HEK293 (cell line): Measurements from ENCODE around the gene SLF2.

Experiments used
- CTCF ChIA-PET: fragments of 350-600 bp; formaldehyde crosslinking; extraction: SDS; loops from one replicate; lab custom pipeline; 2021; ENCODE audit warnings: antibody characterized with exemption; lab: Yijun Ruan, JAX
- POLR2A ChIA-PET: fragments of 300-600 bp; formaldehyde crosslinking; extraction: SDS; loops from one replicate; lab custom pipeline; 2020; ENCODE audit warnings: antibody characterized with exemption, inconsistent platforms; lab: Yijun Ruan, JAX
- H3K27ac ChIP-seq: fragments of 200-500 bp; sonication (Bioruptor generic); 2 replicates; pipeline ENCODE4 v1.5.1; 2014; ENCODE audit warnings: low read depth, low read length, control low read depth, inconsistent platforms; ENCODE audit errors: extremely low read depth
- H3K36me3 ChIP-seq, 2 experiments: fragments of 200-500 bp in 1 of 2; sonication (Bioruptor generic) in 1 of 2; 1 replicate in 1 of 2; 2 replicates in 1 of 2; pipeline ENCODE4 v1.5.1; 2014 to 2017; ENCODE audit warnings: inconsistent platforms in 2 of 2, low read length in 2 of 2; ENCODE audit not compliant: control insufficient read depth in 2 of 2, insufficient read depth in 1 of 2
- H3K4me1 ChIP-seq: fragments of 200-500 bp; sonication (Bioruptor generic); 2 replicates; pipeline ENCODE4 v1.5.1; 2014; ENCODE audit warnings: mild to moderate bottlenecking, low read length, inconsistent platforms; ENCODE audit not compliant: control insufficient read depth, insufficient read depth
- H3K4me3 ChIP-seq: 2 replicates; pipeline ENCODE4 v1.5.1; 2011; ENCODE audit warnings: low read depth, mild to moderate bottlenecking, control low read depth, low read length, moderate library complexity
- H3K9me3 ChIP-seq: fragments of 200-500 bp; sonication (Bioruptor generic); 2 replicates; pipeline ENCODE4 v1.5.1; 2014; ENCODE audit warnings: low read depth, low read length, inconsistent platforms; ENCODE audit not compliant: control insufficient read depth, insufficient read depth
- GLI2 ChIP-seq: fragments of 450-650 bp; formaldehyde crosslinking; IDR thresholded peaks from 2 replicates; pipeline ENCODE4; 2017; ENCODE audit warnings: missing biosample characterization, missing genetic modification characterization, low read depth, borderline replicate concordance
- IKZF3 ChIP-seq: fragments of 450-650 bp; IDR thresholded peaks from 2 replicates; pipeline ENCODE4 v1.5.0; 2018; ENCODE audit warnings: missing biosample characterization, mild to moderate bottlenecking, missing genetic modification characterization, moderate library complexity
- PRDM10 ChIP-seq: fragments of 450-650 bp; formaldehyde crosslinking; IDR thresholded peaks from 2 replicates; pipeline ENCODE4 v1.5.1; 2016; ENCODE audit warnings: missing biosample characterization, missing genetic modification characterization
- SP7 ChIP-seq: fragments of 450-650 bp; formaldehyde crosslinking; IDR thresholded peaks from 2 replicates; pipeline ENCODE4 v1.5.1; 2016; ENCODE audit warnings: missing biosample characterization, missing genetic modification characterization
- ZFP41 ChIP-seq: fragments of 450-650 bp; formaldehyde crosslinking; IDR thresholded peaks from 2 replicates; pipeline ENCODE4 v1.5.1; 2016; ENCODE audit warnings: missing biosample characterization, missing genetic modification characterization, borderline replicate concordance
- ZNF140 ChIP-seq: fragments of 450-650 bp; formaldehyde crosslinking; IDR thresholded peaks from 2 replicates; pipeline ENCODE4 v1.5.1; 2016; ENCODE audit warnings: missing biosample characterization, missing genetic modification characterization
- ZNF157 ChIP-seq: fragments of 450-650 bp; formaldehyde crosslinking; IDR thresholded peaks from 2 replicates; pipeline ENCODE4 v1.5.1; 2016; ENCODE audit warnings: missing biosample characterization, missing genetic modification characterization
- ZNF19 ChIP-seq: fragments of 450-650 bp; formaldehyde crosslinking; IDR thresholded peaks from 2 replicates; pipeline ENCODE4; 2016; ENCODE audit warnings: missing biosample characterization, missing genetic modification characterization, low read depth
- ZNF223 ChIP-seq: fragments of 450-650 bp; formaldehyde crosslinking; IDR thresholded peaks from 2 replicates; pipeline ENCODE4 v1.5.1; 2016; ENCODE audit warnings: missing biosample characterization, missing genetic modification characterization
- ZNF560 ChIP-seq: fragments of 450-650 bp; formaldehyde crosslinking; IDR thresholded peaks from 2 replicates; pipeline ENCODE4 v1.5.1; 2017; ENCODE audit warnings: missing biosample characterization, missing genetic modification characterization, borderline replicate concordance
- ZNF654 ChIP-seq: fragments of 450-650 bp; formaldehyde crosslinking; IDR thresholded peaks from 2 replicates; pipeline ENCODE4 v1.5.1; 2016; ENCODE audit warnings: low read depth, missing biosample characterization, missing genetic modification characterization
- ZNF660 ChIP-seq: fragments of 450-650 bp; IDR thresholded peaks from 2 replicates; pipeline ENCODE4 v1.5.1; 2018; ENCODE audit warnings: missing biosample characterization, mild to moderate bottlenecking, missing genetic modification characterization
- TF ChIP-seq, protein P1 (sequence below): fragments of 450-650 bp; formaldehyde crosslinking; IDR thresholded peaks from 2 replicates; pipeline ENCODE4 v1.5.1; 2016; ENCODE audit warnings: missing biosample characterization, missing genetic modification characterization
- TF ChIP-seq, protein P2 (sequence below): fragments of 450-650 bp; formaldehyde crosslinking; IDR thresholded peaks from 2 replicates; pipeline ENCODE4 v1.5.1; 2017; ENCODE audit warnings: missing biosample characterization, mild to moderate bottlenecking, missing genetic modification characterization, moderate library complexity
- TF ChIP-seq, protein P3 (sequence below): fragments of 450-650 bp; formaldehyde crosslinking; optimal IDR thresholded peaks from 2 replicates; pipeline ENCODE3; 2016; ENCODE audit warnings: missing biosample characterization, mild to moderate bottlenecking, missing genetic modification characterization
- TF ChIP-seq, protein P4 (sequence below): fragments of 450-650 bp; formaldehyde crosslinking; IDR thresholded peaks from 2 replicates; pipeline ENCODE4 v1.5.1; 2016; ENCODE audit warnings: missing biosample characterization, missing genetic modification characterization

Gene SLF2

GRCh38 chr10:100993986-100994708 lies 81.4 kb downstream of the SLF2 start:
- peaks cover 6% of the 10 kb centered on the region for H3K4me1 ChIP-seq
- H3K9me3 ChIP-seq, result no peaks in the 10 kb centered on the region
- POLR2A ChIA-PET, result interaction anchor here (1.6 kb wide), 1 partner anchor 20 kb away, joined by 5 read pairs; no protein-coding TSS in a partner anchor
- TF ChIP-seq ZNF654, result peak; percentile 77
- TF ChIP-seq IKZF3 (tag by site-specific recombination), result peak; percentile 93
- peak; percentile 34; the same call in 1 of the 2 replicates for TF ChIP-seq PRDM10 (tag by site-specific recombination)
- TF ChIP-seq GLI2 (tag by site-specific recombination), result no peak
- TF ChIP-seq ZFP41, result no peak
- TF ChIP-seq ZNF157 (tag by site-specific recombination), result no peak
- 0 out of 2 replicates have a peak, but pooled peaks have one; percentile 17 for TF ChIP-seq ZNF660 (tag by site-specific recombination)
- TF ChIP-seq, protein P1, sequence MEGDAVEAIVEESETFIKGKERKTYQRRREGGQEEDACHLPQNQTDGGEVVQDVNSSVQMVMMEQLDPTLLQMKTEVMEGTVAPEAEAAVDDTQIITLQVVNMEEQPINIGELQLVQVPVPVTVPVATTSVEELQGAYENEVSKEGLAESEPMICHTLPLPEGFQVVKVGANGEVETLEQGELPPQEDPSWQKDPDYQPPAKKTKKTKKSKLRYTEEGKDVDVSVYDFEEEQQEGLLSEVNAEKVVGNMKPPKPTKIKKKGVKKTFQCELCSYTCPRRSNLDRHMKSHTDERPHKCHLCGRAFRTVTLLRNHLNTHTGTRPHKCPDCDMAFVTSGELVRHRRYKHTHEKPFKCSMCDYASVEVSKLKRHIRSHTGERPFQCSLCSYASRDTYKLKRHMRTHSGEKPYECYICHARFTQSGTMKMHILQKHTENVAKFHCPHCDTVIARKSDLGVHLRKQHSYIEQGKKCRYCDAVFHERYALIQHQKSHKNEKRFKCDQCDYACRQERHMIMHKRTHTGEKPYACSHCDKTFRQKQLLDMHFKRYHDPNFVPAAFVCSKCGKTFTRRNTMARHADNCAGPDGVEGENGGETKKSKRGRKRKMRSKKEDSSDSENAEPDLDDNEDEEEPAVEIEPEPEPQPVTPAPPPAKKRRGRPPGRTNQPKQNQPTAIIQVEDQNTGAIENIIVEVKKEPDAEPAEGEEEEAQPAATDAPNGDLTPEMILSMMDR (tag by site-specific recombination), result peak; percentile 43; the same call in 1 of the 2 replicates
- no peak for TF ChIP-seq ZNF19
- TF ChIP-seq, all 188 proteins: peak for 5
- CTCF ChIA-PET, result interaction anchor here (0.5 to 16.6 kb wide), 15 partner anchors 9 to 941 kb away, joined by 3 to 274 read pairs (median 3); no protein-coding TSS in a partner anchor
- H3K4me3 ChIP-seq, result no peak overlapping the region
- H3K36me3 ChIP-seq, result peaks cover 20 to 48% of the 10 kb centered on the region in 2 experiments
- no peak overlapping the region for H3K27ac ChIP-seq

DNA sequence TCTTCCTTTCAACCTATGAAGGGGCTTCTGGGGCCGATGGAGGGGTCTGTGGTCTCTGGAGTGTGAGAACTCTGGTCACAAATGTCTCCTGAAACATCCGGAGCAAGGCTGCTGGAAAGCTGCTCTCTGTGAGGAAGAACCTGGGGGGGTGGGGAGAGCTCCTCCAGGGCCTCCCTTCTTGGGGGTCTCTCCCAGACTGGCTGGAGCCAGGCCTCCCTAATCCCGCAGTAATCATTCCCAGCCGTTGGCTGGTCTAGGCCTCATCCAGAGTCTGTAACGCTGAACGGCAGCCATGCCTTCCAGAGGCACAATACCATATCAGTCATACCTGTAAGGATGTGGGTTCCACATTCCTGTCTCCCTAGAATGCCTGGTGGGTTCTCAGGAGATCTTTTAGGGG lies 82.4 kb downstream of the SLF2 start:
- Histone ChIP-seq H3K36me3 (peaks cover 13 to 38% of the 10 kb centered on the region in 2 experiments), H3K4me1 (peaks cover 6% of the 10 kb centered on the region), H3K27ac (no peak overlapping the region), H3K9me3 (no peaks in the 10 kb centered on the region), H3K4me3 (no peak overlapping the region)
- CTCF ChIA-PET, result interaction anchor here (0.6 to 16.6 kb wide), 7 partner anchors 14 to 198 kb away, joined by 3 to 274 read pairs (median 5); no protein-coding TSS in a partner anchor
- POLR2A ChIA-PET, result interaction anchor here (0.6 kb wide), 1 partner anchor 10 kb away, joined by 3 read pairs; no protein-coding TSS in a partner anchor
- TF ChIP-seq, protein P2, sequence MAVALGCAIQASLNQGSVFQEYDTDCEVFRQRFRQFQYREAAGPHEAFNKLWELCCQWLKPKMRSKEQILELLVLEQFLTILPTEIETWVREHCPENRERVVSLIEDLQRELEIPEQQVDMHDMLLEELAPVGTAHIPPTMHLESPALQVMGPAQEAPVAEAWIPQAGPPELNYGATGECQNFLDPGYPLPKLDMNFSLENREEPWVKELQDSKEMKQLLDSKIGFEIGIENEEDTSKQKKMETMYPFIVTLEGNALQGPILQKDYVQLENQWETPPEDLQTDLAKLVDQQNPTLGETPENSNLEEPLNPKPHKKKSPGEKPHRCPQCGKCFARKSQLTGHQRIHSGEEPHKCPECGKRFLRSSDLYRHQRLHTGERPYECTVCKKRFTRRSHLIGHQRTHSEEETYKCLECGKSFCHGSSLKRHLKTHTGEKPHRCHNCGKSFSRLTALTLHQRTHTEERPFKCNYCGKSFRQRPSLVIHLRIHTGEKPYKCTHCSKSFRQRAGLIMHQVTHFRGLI (tag by site-specific recombination), result no peak
- TF ChIP-seq, protein P3, sequence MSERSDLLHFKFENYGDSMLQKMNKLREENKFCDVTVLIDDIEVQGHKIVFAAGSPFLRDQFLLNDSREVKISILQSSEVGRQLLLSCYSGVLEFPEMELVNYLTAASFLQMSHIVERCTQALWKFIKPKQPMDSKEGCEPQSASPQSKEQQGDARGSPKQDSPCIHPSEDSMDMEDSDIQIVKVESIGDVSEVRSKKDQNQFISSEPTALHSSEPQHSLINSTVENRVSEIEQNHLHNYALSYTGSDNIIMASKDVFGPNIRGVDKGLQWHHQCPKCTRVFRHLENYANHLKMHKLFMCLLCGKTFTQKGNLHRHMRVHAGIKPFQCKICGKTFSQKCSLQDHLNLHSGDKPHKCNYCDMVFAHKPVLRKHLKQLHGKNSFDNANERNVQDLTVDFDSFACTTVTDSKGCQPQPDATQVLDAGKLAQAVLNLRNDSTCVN (tag by site-specific recombination), result no peak
- TF ChIP-seq, protein P4, sequence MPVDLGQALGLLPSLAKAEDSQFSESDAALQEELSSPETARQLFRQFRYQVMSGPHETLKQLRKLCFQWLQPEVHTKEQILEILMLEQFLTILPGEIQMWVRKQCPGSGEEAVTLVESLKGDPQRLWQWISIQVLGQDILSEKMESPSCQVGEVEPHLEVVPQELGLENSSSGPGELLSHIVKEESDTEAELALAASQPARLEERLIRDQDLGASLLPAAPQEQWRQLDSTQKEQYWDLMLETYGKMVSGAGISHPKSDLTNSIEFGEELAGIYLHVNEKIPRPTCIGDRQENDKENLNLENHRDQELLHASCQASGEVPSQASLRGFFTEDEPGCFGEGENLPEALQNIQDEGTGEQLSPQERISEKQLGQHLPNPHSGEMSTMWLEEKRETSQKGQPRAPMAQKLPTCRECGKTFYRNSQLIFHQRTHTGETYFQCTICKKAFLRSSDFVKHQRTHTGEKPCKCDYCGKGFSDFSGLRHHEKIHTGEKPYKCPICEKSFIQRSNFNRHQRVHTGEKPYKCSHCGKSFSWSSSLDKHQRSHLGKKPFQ (tag by site-specific recombination), result no peak
- TF ChIP-seq ZNF140 (tag by site-specific recombination) (no peak), ZNF560 (no peak), SP7 (tag by site-specific recombination) (no peak), ZNF223 (tag by site-specific recombination) (no peak)
